NCI-H2196 (cell line): ENCODE measurements around the gene GDNF.
"Not testable (repeated sequence)": the region's sequence is repeated elsewhere in the genome, so short reads cannot be mapped to it uniquely, and the experiment has no call there.

Experiments used
- DNase-seq: peaks from one replicate; lab custom pipeline; 2025; ENCODE audit not compliant: unreplicated experiment; lab: John Stamatoyannopoulos, UW

The GDNF gene

GRCh38 chr5:37823433-37824152, 16.2 kb downstream of the GDNF start:
- no peak for DNase-seq

- no peak for DNase-seq
These were observed 23.0 kb downstream of the GDNF start for GRCh38 chr5:37816883-37817282.

- no peak for DNase-seq
These were observed 23.5 kb downstream of the GDNF start for GRCh38 chr5:37816331-37816730.

GRCh38 chr5:37815913-37816312, 23.9 kb downstream of the GDNF start:
- no peak for DNase-seq

GRCh38 chr5:37814699-37815098, 25.1 kb downstream of the GDNF start:
- no peak for DNase-seq

GRCh38 chr5:37812365-37812764, 27.5 kb downstream of the GDNF start:
- DNase-seq: no peak

- DNase-seq: no peak
These were observed 28.0 kb downstream of the GDNF start for GRCh38 chr5:37811866-37812265.

GRCh38 chr5:37810311-37810710, 29.5 kb downstream of the GDNF start:
- no peak for DNase-seq

- DNase-seq: no peak
These were observed 30.9 kb downstream of the GDNF start for GRCh38 chr5:37808945-37809344.

- DNase-seq: no peak
These were observed 32.1 kb downstream of the GDNF start for GRCh38 chr5:37807621-37808301.

- DNase-seq: no peak
These were observed 32.8 kb downstream of the GDNF start for GRCh38 chr5:37807015-37807414.

- DNase-seq: no peak
These were observed 33.4 kb downstream of the GDNF start for GRCh38 chr5:37806476-37806875.

- no peak for DNase-seq
These were observed 33.8 kb downstream of the GDNF start for GRCh38 chr5:37806016-37806415.

- no peak for DNase-seq
These were observed 35.4 kb downstream of the GDNF start for GRCh38 chr5:37804401-37804800.

GRCh38 chr5:37803487-37803886, 36.4 kb downstream of the GDNF start:
- no peak for DNase-seq

- no peak for DNase-seq
These were observed 38.3 kb downstream of the GDNF start for GRCh38 chr5:37801521-37801920.

- DNase-seq: no peak
These were observed 39.9 kb downstream of the GDNF start for GRCh38 chr5:37799865-37800421.

GRCh38 chr5:37796435-37796834, 43.4 kb downstream of the GDNF start:
- DNase-seq: not testable (repeated sequence)

- DNase-seq: not testable (repeated sequence)
These were observed 44.5 kb downstream of the GDNF start for GRCh38 chr5:37795292-37795691.

- DNase-seq: no peak
These were observed 46.7 kb downstream of the GDNF start for GRCh38 chr5:37792975-37793631.

- DNase-seq: no peak
These were observed 48.5 kb downstream of the GDNF start for GRCh38 chr5:37791321-37791720.

- no peak for DNase-seq
These were observed 49.9 kb downstream of the GDNF start for GRCh38 chr5:37789991-37790390.
